CD14-positive monocyte (primary cell): ENCODE measurements around the gene CYB561D1. TPM values are rescaled to one million over a fixed set of nuclear protein-coding genes. Genes with fewer than 3 reads are reported as not detected.

ENCODE experiments used
- DNase-seq, 3 donors: peaks; one replicate each; pipeline ENCODE4 v3.0.0-alpha.2; 2011 to 2022
- H2AFZ ChIP-seq: 2 replicates; pipeline ENCODE4 v1.6.0; 2012; ENCODE audit warnings: mild to moderate bottlenecking, low read depth, low read length, inconsistent platforms; ENCODE audit not compliant: insufficient read depth, poor library complexity, severe bottlenecking
- H3K27ac ChIP-seq, 2 donors: 1 replicate in 1 of 2; 2 replicates in 1 of 2; pipeline ENCODE4 v1.5.1; 2012 to 2013; ENCODE audit warnings: low read length in 2 of 2, control low read depth in 1 of 2, inconsistent platforms in 1 of 2, low read depth in 1 of 2, mild to moderate bottlenecking in 1 of 2
- H3K27me3 ChIP-seq, 2 donors: one replicate each; pipeline versions ENCODE4 v1.6.0 to v1.6.1; 2011 to 2013; ENCODE audit warnings: low read length in 2 of 2; ENCODE audit not compliant: control insufficient read depth in 2 of 2, insufficient read depth in 2 of 2
- H3K36me3 ChIP-seq, 2 donors: replicated peaks in 1 of 2; 1 replicate in 1 of 2; 2 replicates in 1 of 2; pipeline versions ENCODE4 v1.5.1 to v1.6.1; 2012 to 2013; ENCODE audit warnings: low read length in 2 of 2, control low read depth in 1 of 2, inconsistent platforms in 1 of 2, mild to moderate bottlenecking in 1 of 2; ENCODE audit not compliant: insufficient read depth in 2 of 2, control insufficient read depth in 1 of 2
- H3K4me1 ChIP-seq, 2 donors: 1 replicate in 1 of 2; 2 replicates in 1 of 2; pipeline versions ENCODE4 v1.5.1 to v1.6.1; 2012 to 2013; ENCODE audit warnings: low read length in 2 of 2, control low read depth in 1 of 2, inconsistent platforms in 1 of 2, mild to moderate bottlenecking in 1 of 2, moderate library complexity in 1 of 2; ENCODE audit not compliant: insufficient read depth in 2 of 2, control insufficient read depth in 1 of 2
- H3K4me2 ChIP-seq: replicated peaks from 2 replicates; pipeline ENCODE3; 2012; ENCODE audit warnings: low read length, moderate library complexity, mild to moderate bottlenecking; ENCODE audit not compliant: poor library complexity, severe bottlenecking; ENCODE audit errors: extremely low read depth
- H3K4me3 ChIP-seq, 3 experiments: fragments of 200-600 bp in 1 of 3; sonication (generic) in 1 of 3; replicated peaks in 1 of 3; 1 replicate in 2 of 3; 2 replicates in 1 of 3; pipeline ENCODE4 v1.5.1; 2011 to 2013; ENCODE audit warnings: low read length in 3 of 3, mild to moderate bottlenecking in 3 of 3, control low read depth in 2 of 3, low read depth in 2 of 3, inconsistent platforms in 1 of 3, moderate library complexity in 1 of 3
- H3K79me2 ChIP-seq: 2 replicates; pipeline ENCODE4 v1.6.0; 2012; ENCODE audit warnings: mild to moderate bottlenecking, control low read depth, inconsistent platforms, low read length, moderate library complexity; ENCODE audit not compliant: insufficient read depth
- H3K9ac ChIP-seq: 2 replicates; pipeline ENCODE4 v1.6.0; 2017; ENCODE audit warnings: low read length, mild to moderate bottlenecking; ENCODE audit not compliant: insufficient read depth, poor library complexity, severe bottlenecking
- H3K9me3 ChIP-seq, 2 donors: replicated peaks in 1 of 2; 1 replicate in 1 of 2; 2 replicates in 1 of 2; pipeline versions ENCODE4 v1.5.1 to v1.6.1; 2012 to 2013; ENCODE audit warnings: low read length in 2 of 2, control low read depth in 1 of 2; ENCODE audit not compliant: control insufficient read depth in 1 of 2, insufficient read depth in 1 of 2
- H4K20me1 ChIP-seq: 2 replicates; pipeline ENCODE4 v1.6.0; 2012; ENCODE audit warnings: mild to moderate bottlenecking, low read length, control low read depth, moderate library complexity; ENCODE audit not compliant: insufficient read depth
- H3K27ac Mint-ChIP-seq, 7 donors: one replicate each; pipeline ENCODE4 v1.8.0; 2020; ENCODE audit warnings: mild to moderate bottlenecking in 7 of 7, mixed read lengths in 7 of 7, moderate library complexity in 6 of 7, inconsistent platforms in 2 of 7
- H3K27me3 Mint-ChIP-seq, 3 donors: one replicate each; pipeline ENCODE4 v1.8.0; 2021 to 2022; ENCODE audit warnings: low read depth in 3 of 3, mild to moderate bottlenecking in 3 of 3, mixed read lengths in 3 of 3, moderate library complexity in 3 of 3, inconsistent platforms in 1 of 3
- H3K36me3 Mint-ChIP-seq, 2 donors: one replicate each; pipeline ENCODE4 v1.8.0; 2020; ENCODE audit warnings: mixed read lengths in 2 of 2, inconsistent platforms in 1 of 2, mild to moderate bottlenecking in 1 of 2
- H3K4me1 Mint-ChIP-seq: one replicate; pipeline ENCODE4 v1.8.0; 2020; ENCODE audit warnings: mild to moderate bottlenecking, mixed read lengths
- H3K4me3 Mint-ChIP-seq, 2 donors: one replicate each; pipeline ENCODE4 v1.8.0; 2020; ENCODE audit warnings: mild to moderate bottlenecking in 2 of 2, mixed read lengths in 2 of 2, moderate library complexity in 1 of 2
- H3K9me3 Mint-ChIP-seq, 7 donors: one replicate each; pipeline ENCODE4 v1.8.0; 2020 to 2022; ENCODE audit warnings: mixed read lengths in 7 of 7, mild to moderate bottlenecking in 6 of 7, moderate library complexity in 6 of 7, inconsistent platforms in 2 of 7
- WGBS: methylation state at CpG from one replicate; pipeline ENCODE4 v1.1.5; 2013; ENCODE audit warnings: missing lambda C conversion rate; ENCODE audit not compliant: insufficient coverage; 5-methylcytosine and 5-hydroxymethylcytosine counted together
- intact Hi-C, 2 donors: fragments of 100-400 bp; cut with micrococcal nuclease; formaldehyde crosslinking; loops; one replicate each; pipeline versions ENCODE4 v1.15.0 to v1.15.1; 2023
- polyA plus RNA-seq, 3 donors: library from polyadenylated mRNA; depleted of rRNA in 1 of 3; unstranded in 2 of 3; stranded (reverse) in 1 of 3; fragments of 300-500 nt in 2 of 3; fragments of >200 nt in 1 of 3; fragmentation: Illumina TruSeq in 2 of 3; gene quantifications; 1 replicate in 2 of 3; 2 replicates in 1 of 3; pipeline ENCODE4 v1.2.3, GENCODE V29; 2012 to 2021
- TF ChIP-seq, protein P1 (sequence below): fragments of 200-600 bp; IDR thresholded peaks from one replicate; pipeline ENCODE4 v1.8.0; 2022; ENCODE audit warnings: antibody characterized with exemption, mild to moderate bottlenecking

CYB561D1 gene
- polyA plus RNA-seq, 3 donors = 1.4 to 13.2 (median 4.2) TPM

GRCh38 chr1:109499081-109499480 lies 5.2 kb downstream of the CYB561D1 start:
- Histone ChIP-seq H3K4me2 (no peak overlapping the region), H3K9ac (no peak overlapping the region), H3K36me3 (peaks cover 47 to 78% of the 10 kb centered on the region in 2 donors), H3K27ac (no peak overlapping the region), H3K9me3 (no peaks in the 10 kb centered on the region), H3K79me2 (peaks cover 45% of the 10 kb centered on the region), H3K4me3 (no peak overlapping the region), H3K4me1 (peaks cover 13 to 20% of the 10 kb centered on the region in 2 donors), H3K27me3 (no peaks in the 10 kb centered on the region), H4K20me1 (peaks cover 74% of the 10 kb centered on the region), H2AFZ (no peak overlapping the region)
- no peak for DNase-seq
- Mint-ChIP-seq H3K9me3 (no peaks in the 10 kb centered on the region), H3K36me3 (peaks cover 54 to 67% of the 10 kb centered on the region in 2 donors), H3K4me3 (no peak overlapping the region), H3K4me1 (peaks cover 36% of the 10 kb centered on the region), H3K27ac (no peak overlapping the region), H3K27me3 (peaks cover 0 to 1% (median 0%) of the 10 kb centered on the region in 3 donors)
- intact Hi-C loops = no loop called here
- TF ChIP-seq, protein P1, sequence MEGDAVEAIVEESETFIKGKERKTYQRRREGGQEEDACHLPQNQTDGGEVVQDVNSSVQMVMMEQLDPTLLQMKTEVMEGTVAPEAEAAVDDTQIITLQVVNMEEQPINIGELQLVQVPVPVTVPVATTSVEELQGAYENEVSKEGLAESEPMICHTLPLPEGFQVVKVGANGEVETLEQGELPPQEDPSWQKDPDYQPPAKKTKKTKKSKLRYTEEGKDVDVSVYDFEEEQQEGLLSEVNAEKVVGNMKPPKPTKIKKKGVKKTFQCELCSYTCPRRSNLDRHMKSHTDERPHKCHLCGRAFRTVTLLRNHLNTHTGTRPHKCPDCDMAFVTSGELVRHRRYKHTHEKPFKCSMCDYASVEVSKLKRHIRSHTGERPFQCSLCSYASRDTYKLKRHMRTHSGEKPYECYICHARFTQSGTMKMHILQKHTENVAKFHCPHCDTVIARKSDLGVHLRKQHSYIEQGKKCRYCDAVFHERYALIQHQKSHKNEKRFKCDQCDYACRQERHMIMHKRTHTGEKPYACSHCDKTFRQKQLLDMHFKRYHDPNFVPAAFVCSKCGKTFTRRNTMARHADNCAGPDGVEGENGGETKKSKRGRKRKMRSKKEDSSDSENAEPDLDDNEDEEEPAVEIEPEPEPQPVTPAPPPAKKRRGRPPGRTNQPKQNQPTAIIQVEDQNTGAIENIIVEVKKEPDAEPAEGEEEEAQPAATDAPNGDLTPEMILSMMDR = no peak
- WGBS = 100% methylated on average over 1 of the region's 7 CpGs

GRCh38 chr1:109499661-109500536 lies 6.0 kb downstream of the CYB561D1 start:
- no peak overlapping the region for H3K27ac ChIP-seq
- H3K27me3 ChIP-seq = no peaks in the 10 kb centered on the region
- H3K36me3 ChIP-seq = peaks cover 47 to 78% of the 10 kb centered on the region in 2 donors
- intact Hi-C loops = no loop called here
- H4K20me1 ChIP-seq = peaks cover 69% of the 10 kb centered on the region
- H3K79me2 ChIP-seq = peaks cover 37% of the 10 kb centered on the region
- WGBS = 20% methylated on average over 1 of the region's 4 CpGs
- no peaks in the 10 kb centered on the region for H3K9me3 Mint-ChIP-seq
- no peak overlapping the region for H3K4me2 ChIP-seq
- DNase-seq = no peak
- H3K4me1 Mint-ChIP-seq = peaks cover 30% of the 10 kb centered on the region
- no peak overlapping the region for H2AFZ ChIP-seq
- H3K27ac Mint-ChIP-seq = no peak overlapping the region
- H3K9ac ChIP-seq = no peak overlapping the region
- no peak overlapping the region for H3K4me3 ChIP-seq
- H3K9me3 ChIP-seq = no peaks in the 10 kb centered on the region
- peaks cover 54 to 67% of the 10 kb centered on the region in 2 donors for H3K36me3 Mint-ChIP-seq
- TF ChIP-seq, protein P1 = no peak
- H3K4me3 Mint-ChIP-seq = no peak overlapping the region
- no peaks in the 10 kb centered on the region for H3K27me3 Mint-ChIP-seq
- H3K4me1 ChIP-seq = peaks cover 8 to 14% of the 10 kb centered on the region in 2 donors
